Measurements from ENCODE around the gene TEPSIN. TPM values are rescaled to one million over a fixed set of nuclear protein-coding genes. Genes with fewer than 3 reads are reported as not detected.

Gene TEPSIN
- total RNA-seq, 1 donor from 2014 or later: 42.3 TPM

GRCh38 chr17:81184555-81184954 lies 54.3 kb downstream of the TEPSIN start:
- Mint-ChIP-seq H3K4me3 (ENCODE audit: unreplicated experiment) (no peak overlapping the region), H3K4me1 (ENCODE audit: unreplicated experiment) (no peaks in the 10 kb centered on the region), H3K9me3 (ENCODE audit: unreplicated experiment) (no peaks in the 10 kb centered on the region)

DNA sequence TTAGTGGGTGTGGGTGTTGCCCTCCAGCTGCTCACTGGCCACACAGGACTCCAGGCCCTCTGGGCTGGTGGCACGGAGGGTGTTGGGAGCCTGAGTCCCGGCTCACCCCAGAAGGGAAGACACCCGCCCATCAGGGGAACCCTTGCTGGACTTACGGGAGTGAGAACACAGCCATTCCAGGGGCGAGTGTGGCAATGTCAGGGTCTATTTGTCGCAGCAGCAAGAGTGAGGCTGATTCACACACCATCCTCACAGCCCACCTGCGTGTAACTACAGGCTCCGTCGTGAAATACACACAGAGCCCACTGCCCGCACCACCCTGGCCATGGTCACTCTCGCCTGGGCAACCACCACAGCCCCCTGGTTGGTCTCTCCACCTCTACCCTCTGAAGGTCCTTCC lies 55.0 kb downstream of the TEPSIN start:
- Mint-ChIP-seq H3K36me3 (ENCODE audit: unreplicated experiment) (no peaks in the 10 kb centered on the region), H3K4me1 (ENCODE audit: unreplicated experiment) (no peaks in the 10 kb centered on the region), H3K4me3 (ENCODE audit: unreplicated experiment) (no peak overlapping the region), H3K27me3 (ENCODE audit: unreplicated experiment) (no peaks in the 10 kb centered on the region), H3K27ac (ENCODE audit: unreplicated experiment) (no peak overlapping the region), H3K9me3 (ENCODE audit: unreplicated experiment) (no peaks in the 10 kb centered on the region)
- no peak for DNase-seq (ENCODE audit: extremely low spot score, unreplicated experiment)
- TF ChIP-seq, protein P1, sequence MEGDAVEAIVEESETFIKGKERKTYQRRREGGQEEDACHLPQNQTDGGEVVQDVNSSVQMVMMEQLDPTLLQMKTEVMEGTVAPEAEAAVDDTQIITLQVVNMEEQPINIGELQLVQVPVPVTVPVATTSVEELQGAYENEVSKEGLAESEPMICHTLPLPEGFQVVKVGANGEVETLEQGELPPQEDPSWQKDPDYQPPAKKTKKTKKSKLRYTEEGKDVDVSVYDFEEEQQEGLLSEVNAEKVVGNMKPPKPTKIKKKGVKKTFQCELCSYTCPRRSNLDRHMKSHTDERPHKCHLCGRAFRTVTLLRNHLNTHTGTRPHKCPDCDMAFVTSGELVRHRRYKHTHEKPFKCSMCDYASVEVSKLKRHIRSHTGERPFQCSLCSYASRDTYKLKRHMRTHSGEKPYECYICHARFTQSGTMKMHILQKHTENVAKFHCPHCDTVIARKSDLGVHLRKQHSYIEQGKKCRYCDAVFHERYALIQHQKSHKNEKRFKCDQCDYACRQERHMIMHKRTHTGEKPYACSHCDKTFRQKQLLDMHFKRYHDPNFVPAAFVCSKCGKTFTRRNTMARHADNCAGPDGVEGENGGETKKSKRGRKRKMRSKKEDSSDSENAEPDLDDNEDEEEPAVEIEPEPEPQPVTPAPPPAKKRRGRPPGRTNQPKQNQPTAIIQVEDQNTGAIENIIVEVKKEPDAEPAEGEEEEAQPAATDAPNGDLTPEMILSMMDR (IDR thresholded peaks at IDR 0.05): no peak

More at GRCh38 chr17:81184555-81184954, 54.3 kb downstream of the TEPSIN start:
- Mint-ChIP-seq H3K27ac (ENCODE audit: unreplicated experiment) (no peak overlapping the region), H3K36me3 (ENCODE audit: unreplicated experiment) (peaks cover 2% of the 10 kb centered on the region), H3K27me3 (ENCODE audit: unreplicated experiment) (no peaks in the 10 kb centered on the region)
- TF ChIP-seq, protein P1 (IDR thresholded peaks at IDR 0.05): no peak
- no peak for DNase-seq (ENCODE audit: extremely low spot score, unreplicated experiment)

- H3K27ac Mint-ChIP-seq (ENCODE audit: unreplicated experiment): no peak overlapping the region
- no peak for DNase-seq (ENCODE audit: extremely low spot score, unreplicated experiment)
- no peaks in the 10 kb centered on the region for H3K4me1 Mint-ChIP-seq (ENCODE audit: unreplicated experiment)
- H3K4me3 Mint-ChIP-seq (ENCODE audit: unreplicated experiment): no peak overlapping the region
- H3K27me3 Mint-ChIP-seq (ENCODE audit: unreplicated experiment): no peaks in the 10 kb centered on the region
- H3K36me3 Mint-ChIP-seq (ENCODE audit: unreplicated experiment): no peaks in the 10 kb centered on the region
- TF ChIP-seq, protein P1 (IDR thresholded peaks at IDR 0.05): no peak
- H3K9me3 Mint-ChIP-seq (ENCODE audit: unreplicated experiment): no peaks in the 10 kb centered on the region
Measured at GRCh38 chr17:81183316-81183715, 55.5 kb downstream of the TEPSIN start.

DNA sequence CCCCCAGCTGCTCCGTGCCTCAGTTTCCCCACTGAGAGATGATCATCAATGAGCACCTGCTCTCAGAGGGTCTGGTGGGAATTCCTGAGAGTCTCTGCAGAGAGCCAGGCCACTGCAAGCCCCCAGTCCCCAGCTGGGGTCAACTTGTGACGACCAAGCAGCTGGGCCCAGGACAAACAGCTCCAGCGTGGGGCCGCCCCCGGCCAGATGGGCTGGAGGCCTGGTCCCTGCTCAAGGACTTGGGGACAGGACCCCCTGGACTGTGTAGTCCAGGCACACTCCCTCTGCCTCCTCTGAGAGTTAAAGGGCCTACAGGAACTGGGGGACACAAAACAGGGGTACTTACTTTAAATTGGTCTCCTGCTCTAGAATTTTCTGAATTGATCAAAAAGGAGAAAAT lies 56.3 kb downstream of the TEPSIN start:
- H3K4me3 Mint-ChIP-seq (ENCODE audit: unreplicated experiment): no peak overlapping the region
- DNase-seq (ENCODE audit: extremely low spot score, unreplicated experiment): no peak
- TF ChIP-seq, protein P1 (IDR thresholded peaks at IDR 0.05): no peak
- no peak overlapping the region for H3K27ac Mint-ChIP-seq (ENCODE audit: unreplicated experiment)
- H3K36me3 Mint-ChIP-seq (ENCODE audit: unreplicated experiment): no peaks in the 10 kb centered on the region
- no peaks in the 10 kb centered on the region for H3K4me1 Mint-ChIP-seq (ENCODE audit: unreplicated experiment)
- no peaks in the 10 kb centered on the region for H3K9me3 Mint-ChIP-seq (ENCODE audit: unreplicated experiment)
- no peaks in the 10 kb centered on the region for H3K27me3 Mint-ChIP-seq (ENCODE audit: unreplicated experiment)

DNA sequence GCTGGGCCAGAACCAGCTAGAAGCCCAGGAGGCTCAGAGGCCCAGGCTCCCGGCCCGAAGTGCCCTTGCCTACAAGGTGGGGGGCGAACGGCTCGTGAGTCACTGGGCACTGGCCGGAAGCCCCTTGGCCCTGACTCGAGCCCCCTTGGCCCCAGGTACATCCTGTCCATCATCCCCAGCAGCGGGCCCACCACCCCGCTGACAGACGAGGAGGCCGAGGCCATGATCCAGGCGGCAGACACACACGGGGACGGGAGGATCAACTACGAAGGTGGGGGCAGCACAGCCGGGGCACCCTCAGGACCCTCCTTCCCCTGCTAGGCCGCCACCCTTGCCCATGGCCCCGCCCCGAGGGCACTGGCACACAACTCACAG lies 57.1 kb downstream of the TEPSIN start:
- DNase-seq (ENCODE audit: extremely low spot score, unreplicated experiment): no peak
- TF ChIP-seq, protein P1 (IDR thresholded peaks at IDR 0.05): no peak
- no peaks in the 10 kb centered on the region for H3K4me1 Mint-ChIP-seq (ENCODE audit: unreplicated experiment)
- H3K4me3 Mint-ChIP-seq (ENCODE audit: unreplicated experiment): no peak overlapping the region
- H3K27ac Mint-ChIP-seq (ENCODE audit: unreplicated experiment): no peak overlapping the region
- H3K36me3 Mint-ChIP-seq (ENCODE audit: unreplicated experiment): no peaks in the 10 kb centered on the region
- no peaks in the 10 kb centered on the region for H3K27me3 Mint-ChIP-seq (ENCODE audit: unreplicated experiment)
- H3K9me3 Mint-ChIP-seq (ENCODE audit: unreplicated experiment): no peaks in the 10 kb centered on the region

Data from osteocyte (in vitro differentiated cells).